Trophoblast cell (in vitro differentiated cells and primary cell): ENCODE measurements around the gene ABCC4.

ENCODE experiments used
- DNase-seq, 2 donors: peaks; one replicate each; pipeline ENCODE4 v3.0.0-alpha.2; 2016
- H2AFZ ChIP-seq: 2 replicates; pipeline ENCODE4 v1.6.1; 2013; ENCODE audit warnings: low read length, moderate library complexity, mild to moderate bottlenecking; ENCODE audit not compliant: insufficient read depth, poor library complexity
- H2AK5ac ChIP-seq: 2 replicates; pipeline ENCODE4 v1.6.1; 2013; ENCODE audit warnings: mild to moderate bottlenecking, low read length
- H2BK120ac ChIP-seq: 2 replicates; pipeline ENCODE4 v1.6.1; 2013; ENCODE audit warnings: low read length, mild to moderate bottlenecking, moderate library complexity; ENCODE audit not compliant: insufficient read depth, poor library complexity
- H2BK12ac ChIP-seq: 2 replicates; pipeline ENCODE4 v1.6.1; 2013; ENCODE audit warnings: mild to moderate bottlenecking, low read length, moderate library complexity
- H2BK5ac ChIP-seq: 2 replicates; pipeline ENCODE4 v1.6.1; 2013; ENCODE audit warnings: low read length, low read depth, moderate library complexity, mild to moderate bottlenecking; ENCODE audit not compliant: poor library complexity
- H3K14ac ChIP-seq: 2 replicates; pipeline ENCODE4 v1.6.1; 2013; ENCODE audit warnings: mild to moderate bottlenecking, low read length
- H3K18ac ChIP-seq: 2 replicates; pipeline ENCODE4 v1.6.1; 2013; ENCODE audit warnings: mild to moderate bottlenecking, low read length
- H3K23ac ChIP-seq: 2 replicates; pipeline ENCODE4 v1.6.1; 2013; ENCODE audit warnings: low read length
- H3K27ac ChIP-seq: 2 replicates; pipeline ENCODE4 v1.5.1; 2013; ENCODE audit warnings: low read depth, mild to moderate bottlenecking, inconsistent platforms, low read length, moderate library complexity
- H3K27me3 ChIP-seq: 2 replicates; pipeline ENCODE4 v1.6.1; 2013; ENCODE audit warnings: inconsistent platforms, mild to moderate bottlenecking, low read length, moderate library complexity; ENCODE audit not compliant: insufficient read depth
- H3K36me3 ChIP-seq, 2 experiments: 1 replicate in 1 of 2; 2 replicates in 1 of 2; pipeline ENCODE4 v1.6.1; 2013; ENCODE audit warnings: low read length in 2 of 2, mild to moderate bottlenecking in 2 of 2, moderate library complexity in 1 of 2; ENCODE audit not compliant: insufficient read depth in 2 of 2, control insufficient read depth in 1 of 2
- H3K4ac ChIP-seq: 2 replicates; pipeline ENCODE4 v1.6.1; 2013; ENCODE audit warnings: low read depth, mild to moderate bottlenecking, low read length, moderate library complexity
- H3K4me1 ChIP-seq, 2 experiments: 1 replicate in 1 of 2; 2 replicates in 1 of 2; pipeline ENCODE4 v1.6.1; 2013; ENCODE audit warnings: low read length in 2 of 2, mild to moderate bottlenecking in 2 of 2, moderate library complexity in 1 of 2; ENCODE audit not compliant: insufficient read depth in 2 of 2, control insufficient read depth in 1 of 2
- H3K4me2 ChIP-seq: 2 replicates; pipeline ENCODE4 v1.6.1; 2013; ENCODE audit warnings: inconsistent platforms, mild to moderate bottlenecking, low read length, moderate library complexity
- H3K4me3 ChIP-seq: 2 replicates; pipeline ENCODE4 v1.5.1; 2013; ENCODE audit warnings: mild to moderate bottlenecking, low read depth, low read length, inconsistent platforms
- H3K79me1 ChIP-seq: one replicate; pipeline ENCODE4 v1.6.1; 2013; ENCODE audit warnings: low read length
- H3K79me2 ChIP-seq: 2 replicates; pipeline ENCODE4 v1.6.1; 2013; ENCODE audit warnings: low read length, mild to moderate bottlenecking; ENCODE audit not compliant: control insufficient read depth, insufficient read depth, poor library complexity
- H3K9ac ChIP-seq: 2 replicates; pipeline ENCODE4 v1.6.1; 2013; ENCODE audit warnings: mild to moderate bottlenecking, low read length
- H3K9me3 ChIP-seq: 2 replicates; pipeline ENCODE4 v1.6.1; 2013; ENCODE audit warnings: low read depth, mild to moderate bottlenecking, control low read depth, inconsistent platforms, low read length; ENCODE audit not compliant: insufficient read depth
- H4K12ac ChIP-seq: 2 replicates; pipeline ENCODE4 v1.6.1; 2013; ENCODE audit warnings: low read depth, mild to moderate bottlenecking, low read length, moderate library complexity
- H4K8ac ChIP-seq: 2 replicates; pipeline ENCODE4 v1.6.1; 2013; ENCODE audit warnings: low read depth, mild to moderate bottlenecking, low read length, moderate library complexity
- H4K91ac ChIP-seq: one replicate; pipeline ENCODE4 v1.6.1; 2013; ENCODE audit warnings: low read depth, mild to moderate bottlenecking, low read length, moderate library complexity
- WGBS: extraction: QIAGEN DNeasy Blood & Tissue Kit; methylation state at CpG from one replicate; pipeline ENCODE4 v1.1.7; 2013; ENCODE audit warnings: missing lambda C conversion rate; ENCODE audit not compliant: insufficient read length, insufficient coverage; ENCODE audit errors: extremely low coverage; 5-methylcytosine and 5-hydroxymethylcytosine counted together

Gene ABCC4

DNA sequence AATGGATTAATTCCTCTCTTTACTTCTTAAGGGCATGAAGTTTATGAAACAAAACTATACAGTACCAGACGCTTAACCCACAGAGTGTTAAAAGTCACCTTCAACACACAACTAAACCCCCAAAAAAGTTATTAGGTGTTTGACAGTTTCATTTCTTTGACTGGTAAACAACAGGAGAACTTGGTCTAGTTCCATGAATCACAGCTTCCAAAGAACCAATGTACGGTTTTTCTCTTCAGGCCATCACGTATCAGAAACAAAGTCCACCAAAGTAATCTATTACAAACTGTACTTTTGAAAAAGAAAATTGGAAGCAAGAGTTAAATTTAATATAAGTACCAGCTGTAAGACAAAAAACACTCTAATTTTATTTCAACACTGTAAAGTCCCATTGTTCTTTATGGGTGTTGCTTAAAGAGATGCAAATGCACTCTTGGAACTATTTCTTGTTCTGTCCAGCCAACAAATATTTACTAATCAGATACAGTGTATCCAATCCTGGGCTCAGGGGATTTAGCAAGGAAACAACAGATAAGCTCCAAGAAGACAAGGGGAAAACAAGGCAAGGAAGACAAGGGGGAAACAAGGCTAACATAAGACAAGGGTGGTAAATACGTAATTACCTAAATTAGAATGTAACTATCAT lies 149.2 kb downstream of the ABCC4 start:
- Histone ChIP-seq H3K4me2 (no peak overlapping the region), H3K4me1 (no peaks in the 10 kb centered on the region), H4K91ac (no peak overlapping the region), H3K79me2 (no peaks in the 10 kb centered on the region), H3K23ac (no peak overlapping the region), H3K36me3 (no peaks in the 10 kb centered on the region), H3K14ac (no peak overlapping the region), H3K4me3 (no peak overlapping the region), H2BK12ac (no peak overlapping the region), H3K79me1 (no peaks in the 10 kb centered on the region), H3K18ac (no peak overlapping the region), H3K27me3 (no peaks in the 10 kb centered on the region), H3K9ac (no peak overlapping the region), H4K12ac (no peak overlapping the region), H2BK5ac (no peak overlapping the region), H3K9me3 (no peaks in the 10 kb centered on the region), H2AFZ (no peak overlapping the region), H2AK5ac (no peak overlapping the region), H3K4ac (no peak overlapping the region), H3K27ac (no peak overlapping the region), H4K8ac (no peak overlapping the region), H2BK120ac (no peak overlapping the region)
- DNase-seq, result no peak
- no CpG with 5 or more reads among the region's 4 CpGs for WGBS

DNA sequence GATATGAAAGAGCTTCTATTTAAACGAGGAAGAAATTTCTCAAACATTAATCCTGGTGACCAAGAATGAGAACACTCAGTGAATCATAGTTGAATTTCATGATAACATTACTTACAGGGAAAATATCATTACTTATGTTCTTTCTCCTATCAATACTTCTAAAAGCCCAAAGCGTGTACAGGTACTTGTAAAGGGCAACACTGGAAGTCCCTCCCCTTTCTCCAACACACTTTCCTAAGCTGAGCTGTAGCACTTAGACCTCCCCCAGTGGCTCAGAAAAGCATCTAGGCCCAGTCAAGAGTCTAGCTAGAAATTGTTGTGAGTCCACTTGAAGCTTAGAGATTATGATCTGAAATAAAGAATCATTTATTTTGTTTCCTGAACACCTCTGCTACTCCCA lies 150.7 kb downstream of the ABCC4 start:
- Histone ChIP-seq H3K4ac (no peak overlapping the region), H3K36me3 (no peaks in the 10 kb centered on the region), H3K9me3 (no peaks in the 10 kb centered on the region), H3K27ac (no peak overlapping the region), H2AFZ (no peak overlapping the region), H3K27me3 (no peaks in the 10 kb centered on the region), H3K4me3 (no peak overlapping the region), H3K79me2 (no peaks in the 10 kb centered on the region), H4K91ac (no peak overlapping the region), H3K4me1 (no peaks in the 10 kb centered on the region), H2BK12ac (no peak overlapping the region), H3K23ac (no peak overlapping the region), H4K8ac (no peak overlapping the region), H3K4me2 (no peak overlapping the region), H2AK5ac (no peak overlapping the region), H3K18ac (no peak overlapping the region), H3K9ac (no peak overlapping the region), H3K14ac (no peak overlapping the region), H3K79me1 (no peaks in the 10 kb centered on the region), H2BK120ac (no peak overlapping the region), H4K12ac (no peak overlapping the region), H2BK5ac (no peak overlapping the region)
- no CpG with 5 or more reads among the region's 2 CpGs for WGBS
- no peak for DNase-seq

DNA sequence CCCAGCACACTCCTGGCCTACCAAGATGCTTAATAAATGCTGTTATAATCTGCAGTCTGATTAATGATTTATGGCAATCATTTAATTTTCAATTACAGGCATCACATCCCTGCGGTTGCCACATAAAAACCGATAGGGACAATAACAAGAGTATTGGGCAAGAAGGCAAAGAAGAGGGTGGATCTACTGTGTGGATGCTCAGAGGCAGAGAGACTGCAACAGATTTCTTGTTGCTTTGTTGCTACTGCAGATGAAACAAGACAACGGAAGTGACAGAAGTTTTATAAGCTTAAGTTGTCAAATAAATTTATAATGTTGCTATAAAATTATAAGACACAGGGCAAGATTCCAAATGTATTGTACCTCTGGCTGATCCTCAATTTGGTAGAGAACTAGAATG lies 154.8 kb downstream of the ABCC4 start:
- no peak overlapping the region for H3K14ac ChIP-seq
- no peak overlapping the region for H2BK12ac ChIP-seq
- H2BK5ac ChIP-seq, result no peak overlapping the region
- H3K36me3 ChIP-seq, result no peaks in the 10 kb centered on the region
- WGBS, result no CpG with 5 or more reads among the region's 3 CpGs
- H3K4ac ChIP-seq, result no peak overlapping the region
- no peak overlapping the region for H4K8ac ChIP-seq
- no peak overlapping the region for H3K27ac ChIP-seq
- H3K79me2 ChIP-seq, result no peaks in the 10 kb centered on the region
- no peak overlapping the region for H4K12ac ChIP-seq
- H2AFZ ChIP-seq, result no peak overlapping the region
- no peak overlapping the region for H3K4me2 ChIP-seq
- no peak for DNase-seq
- no peak overlapping the region for H2AK5ac ChIP-seq
- no peaks in the 10 kb centered on the region for H3K27me3 ChIP-seq
- no peaks in the 10 kb centered on the region for H3K79me1 ChIP-seq
- H3K4me3 ChIP-seq, result no peak overlapping the region
- H3K4me1 ChIP-seq, result no peaks in the 10 kb centered on the region
- H4K91ac ChIP-seq, result no peak overlapping the region
- H2BK120ac ChIP-seq, result no peak overlapping the region
- no peak overlapping the region for H3K18ac ChIP-seq
- no peak overlapping the region for H3K23ac ChIP-seq
- no peaks in the 10 kb centered on the region for H3K9me3 ChIP-seq
- H3K9ac ChIP-seq, result no peak overlapping the region

DNA sequence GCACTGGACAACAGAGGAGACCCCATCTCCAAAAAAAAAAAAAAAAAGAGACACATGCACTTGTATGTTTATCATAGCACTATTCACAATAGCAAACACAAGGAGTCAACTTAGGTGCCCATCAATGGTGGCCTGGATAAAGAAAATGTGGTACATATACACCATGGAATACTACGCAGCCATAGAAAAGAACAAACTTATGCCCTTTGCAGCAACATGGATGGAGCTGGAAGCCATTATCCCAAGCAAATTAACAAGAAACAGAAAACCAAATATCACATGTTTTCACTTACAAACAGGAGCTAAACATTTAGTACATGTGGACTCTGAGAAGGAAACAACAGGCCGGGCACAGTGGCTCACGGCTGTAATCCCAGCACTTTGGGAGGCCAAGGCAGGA lies 155.7 kb downstream of the ABCC4 start:
- Histone ChIP-seq H4K91ac (no peak overlapping the region), H2BK12ac (no peak overlapping the region), H3K36me3 (no peaks in the 10 kb centered on the region), H3K79me2 (no peaks in the 10 kb centered on the region), H2BK5ac (no peak overlapping the region), H2BK120ac (no peak overlapping the region), H3K9ac (no peak overlapping the region), H3K4me2 (no peak overlapping the region), H2AK5ac (no peak overlapping the region), H3K14ac (no peak overlapping the region), H3K4ac (no peak overlapping the region), H3K18ac (no peak overlapping the region), H3K79me1 (no peaks in the 10 kb centered on the region), H3K9me3 (no peaks in the 10 kb centered on the region), H3K27me3 (no peaks in the 10 kb centered on the region), H3K27ac (no peak overlapping the region), H3K23ac (no peak overlapping the region), H4K8ac (no peak overlapping the region), H3K4me3 (no peak overlapping the region), H2AFZ (no peak overlapping the region), H4K12ac (no peak overlapping the region), H3K4me1 (no peaks in the 10 kb centered on the region)
- WGBS, result no CpG with 5 or more reads among the region's 3 CpGs
- DNase-seq, result no peak
